HUDEP-2 (cell line): ENCODE results near the gene SRR.
A peak's percentile ranks its signal among the peaks of the same experiment; 100 is the strongest.

Experiments
- DNase-seq, 76 experiments: peaks; one replicate each; lab custom pipeline; 2025; ENCODE audit not compliant: unreplicated experiment in 76 of 76; lab: John Stamatoyannopoulos, UW

The SRR gene

GRCh38 chr17:2338315-2338657, 34.5 kb downstream of the SRR start:
- DNase-seq = no peak

DNA sequence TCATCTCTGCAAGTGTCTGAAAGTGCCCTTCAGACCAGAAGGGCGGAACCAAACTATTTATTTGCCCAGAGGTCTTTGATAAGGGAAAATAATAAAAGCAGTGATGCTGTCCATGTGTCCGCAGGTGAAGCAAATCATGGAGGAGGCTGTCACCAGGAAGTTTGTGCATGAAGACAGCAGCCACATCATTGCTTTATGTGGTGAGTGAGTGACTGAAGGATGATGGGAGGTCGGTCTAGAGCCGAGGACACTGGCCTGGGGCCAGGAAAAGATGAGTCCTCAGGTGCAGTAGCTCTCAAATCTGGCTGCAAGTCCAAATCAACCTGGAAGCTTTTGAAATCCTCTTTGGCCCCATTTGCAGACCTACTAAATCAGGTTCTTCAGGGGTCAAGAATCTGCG, 39.7 kb downstream of the SRR start:
- peak in 2 of 76 experiments; percentile 9 to 12 for DNase-seq

GRCh38 chr17:2344528-2344927, 40.8 kb downstream of the SRR start:
- no peak for DNase-seq

GRCh38 chr17:2346475-2346874, 42.7 kb downstream of the SRR start:
- no peak for DNase-seq

DNA sequence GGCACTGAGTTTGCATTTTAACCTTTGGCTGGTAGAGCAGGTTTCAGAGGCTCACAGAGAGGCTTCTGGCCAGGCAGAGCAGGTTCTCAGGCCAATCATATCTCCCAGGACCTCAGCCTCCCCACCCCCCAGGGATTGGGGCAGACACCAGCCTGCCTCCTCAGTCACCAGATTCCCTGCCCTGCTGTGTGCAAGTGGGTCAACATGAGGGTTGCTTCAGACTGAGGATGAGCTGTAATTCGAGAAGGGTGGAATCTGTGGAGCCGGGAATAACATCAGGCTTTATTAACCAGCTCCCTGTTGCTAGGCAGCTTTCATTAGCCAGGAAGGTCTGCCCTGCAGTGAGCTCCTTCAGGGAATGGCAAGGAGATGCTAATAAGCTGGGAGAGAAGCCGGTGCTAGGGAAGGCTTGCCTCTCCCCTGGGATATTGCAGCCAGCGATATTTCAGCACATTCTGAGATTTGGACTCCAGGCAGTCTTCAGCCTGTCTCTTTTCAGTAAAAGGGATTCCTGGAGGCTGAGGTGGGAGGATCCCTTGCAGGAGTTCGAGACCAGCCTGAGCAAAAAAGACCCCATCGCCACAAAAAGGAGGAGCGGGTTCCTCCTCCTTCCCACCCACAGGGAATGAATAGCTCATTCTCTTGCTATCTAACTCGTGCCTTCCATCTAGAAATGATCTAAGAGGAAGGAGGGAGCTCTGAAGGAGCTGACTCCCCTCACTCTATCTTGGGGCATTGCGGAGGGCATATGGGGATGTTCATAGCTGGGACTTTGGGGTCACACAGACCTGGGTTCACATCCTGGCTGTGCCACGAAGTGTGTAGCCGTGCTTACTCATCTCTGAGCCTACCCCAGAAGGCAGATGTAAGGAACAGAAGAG, 44.3 kb downstream of the SRR start:
- no peak for DNase-seq

GRCh38 chr17:2351269-2351668, 47.5 kb downstream of the SRR start:
- no peak for DNase-seq

DNA sequence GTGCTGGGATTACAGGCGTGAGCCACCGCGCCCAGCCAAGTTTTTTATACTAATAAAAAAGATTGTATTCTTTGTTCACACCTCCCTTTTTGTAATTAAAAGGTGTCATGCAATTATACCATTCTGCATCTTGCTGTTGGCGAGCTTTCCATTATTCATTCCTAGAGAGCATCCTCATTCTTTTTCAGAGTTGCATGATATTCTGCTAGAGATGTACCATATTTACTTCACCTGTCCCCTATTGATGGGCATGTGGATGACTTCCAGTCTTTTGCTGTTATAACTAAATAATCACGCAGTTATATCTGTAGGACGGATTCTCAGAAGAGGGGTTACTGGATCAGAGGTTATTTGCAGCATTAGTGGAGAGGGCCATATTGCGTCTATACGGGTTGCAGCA, 50.6 kb downstream of the SRR start:
- DNase-seq = no peak

DNA sequence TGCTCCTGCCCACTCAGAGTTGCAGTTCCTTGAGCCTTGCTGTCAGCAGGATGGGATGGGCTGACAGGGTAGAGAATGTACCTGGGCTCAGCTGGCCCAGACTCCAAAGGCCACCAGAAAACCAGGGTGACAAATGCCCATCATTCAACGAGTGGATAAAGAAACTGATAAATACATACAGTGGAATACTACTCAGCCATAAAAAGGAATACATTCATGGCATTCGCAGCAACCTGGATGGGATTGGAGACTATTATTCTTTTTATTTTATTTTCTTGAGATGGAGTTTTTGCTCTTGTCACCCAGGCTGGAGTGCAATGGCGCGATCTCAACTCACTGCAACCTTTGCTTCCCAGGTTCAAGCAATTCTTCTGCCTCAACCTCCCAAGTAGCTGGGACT, 53.5 kb downstream of the SRR start:
- DNase-seq = no peak

- no peak for DNase-seq
Measured at GRCh38 chr17:2357931-2358434, 54.2 kb downstream of the SRR start.

- DNase-seq = no peak
Measured at GRCh38 chr17:2361010-2361760, 57.4 kb downstream of the SRR start.

GRCh38 chr17:2362016-2362415, 58.3 kb downstream of the SRR start:
- DNase-seq = no peak

- DNase-seq = no peak
Measured at GRCh38 chr17:2362416-2362815, 58.7 kb downstream of the SRR start.

DNA sequence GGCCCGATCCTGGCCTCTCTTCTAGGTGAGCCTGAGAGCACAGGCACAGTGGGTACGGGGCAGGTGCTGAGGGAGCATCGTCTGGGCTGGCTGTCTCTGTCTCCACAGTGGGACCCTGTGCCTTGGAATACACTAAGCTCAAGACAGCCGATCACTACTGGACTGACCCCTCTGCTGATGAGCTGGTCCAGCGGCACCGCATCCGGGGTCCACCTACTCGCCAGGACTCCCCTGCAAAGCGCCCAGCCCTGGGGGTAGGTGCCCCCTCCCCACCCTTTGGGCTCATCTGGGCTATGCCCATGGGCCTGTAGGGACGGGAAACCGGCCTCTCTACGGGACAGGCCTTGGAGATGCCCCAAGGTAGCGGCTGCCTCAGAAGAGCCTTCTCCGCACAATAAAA, 59.1 kb downstream of the SRR start:
- no peak for DNase-seq

DNA sequence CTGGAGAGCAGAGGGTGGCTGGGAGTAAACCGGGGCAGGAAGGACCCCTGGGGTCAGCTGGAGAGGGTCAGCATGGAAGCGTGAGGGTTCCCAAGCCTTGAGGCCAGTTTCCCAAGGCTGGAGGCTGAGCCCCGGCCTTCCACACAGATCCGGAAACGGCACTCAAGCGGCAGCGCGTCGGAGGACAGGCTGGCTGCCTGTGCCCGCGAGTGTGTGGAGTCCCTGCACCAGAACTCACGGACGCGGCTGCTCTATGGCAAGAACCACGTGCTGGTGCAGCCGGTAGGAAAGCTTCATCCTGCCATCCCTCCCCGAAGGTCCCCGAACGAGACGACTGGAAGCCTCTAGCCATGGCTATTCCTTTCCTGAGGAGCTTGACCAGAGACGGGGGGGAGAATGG, 59.6 kb downstream of the SRR start:
- no peak for DNase-seq

GRCh38 chr17:2363851-2364762, 60.4 kb downstream of the SRR start:
- DNase-seq = no peak

DNA sequence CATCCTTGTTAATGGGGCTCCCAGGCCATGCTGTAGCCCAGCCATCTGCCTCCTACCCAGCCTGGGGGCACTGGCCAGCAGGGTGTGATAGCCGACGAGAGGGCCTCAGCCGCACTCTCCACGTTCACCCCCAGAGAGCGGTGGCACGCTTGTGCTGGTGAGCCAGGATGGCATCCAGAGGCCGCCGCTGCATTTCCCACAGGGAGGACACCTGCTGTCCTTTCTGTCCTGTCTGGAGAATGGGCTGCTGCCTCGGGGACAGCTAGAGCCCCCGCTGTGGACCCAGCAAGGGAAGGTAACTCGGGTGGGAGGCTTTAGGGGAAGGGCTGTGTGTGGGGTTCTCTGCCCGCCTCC, 61.0 kb downstream of the SRR start:
- no peak for DNase-seq

GRCh38 chr17:2365132-2365531, 61.4 kb downstream of the SRR start:
- no peak for DNase-seq

DNA sequence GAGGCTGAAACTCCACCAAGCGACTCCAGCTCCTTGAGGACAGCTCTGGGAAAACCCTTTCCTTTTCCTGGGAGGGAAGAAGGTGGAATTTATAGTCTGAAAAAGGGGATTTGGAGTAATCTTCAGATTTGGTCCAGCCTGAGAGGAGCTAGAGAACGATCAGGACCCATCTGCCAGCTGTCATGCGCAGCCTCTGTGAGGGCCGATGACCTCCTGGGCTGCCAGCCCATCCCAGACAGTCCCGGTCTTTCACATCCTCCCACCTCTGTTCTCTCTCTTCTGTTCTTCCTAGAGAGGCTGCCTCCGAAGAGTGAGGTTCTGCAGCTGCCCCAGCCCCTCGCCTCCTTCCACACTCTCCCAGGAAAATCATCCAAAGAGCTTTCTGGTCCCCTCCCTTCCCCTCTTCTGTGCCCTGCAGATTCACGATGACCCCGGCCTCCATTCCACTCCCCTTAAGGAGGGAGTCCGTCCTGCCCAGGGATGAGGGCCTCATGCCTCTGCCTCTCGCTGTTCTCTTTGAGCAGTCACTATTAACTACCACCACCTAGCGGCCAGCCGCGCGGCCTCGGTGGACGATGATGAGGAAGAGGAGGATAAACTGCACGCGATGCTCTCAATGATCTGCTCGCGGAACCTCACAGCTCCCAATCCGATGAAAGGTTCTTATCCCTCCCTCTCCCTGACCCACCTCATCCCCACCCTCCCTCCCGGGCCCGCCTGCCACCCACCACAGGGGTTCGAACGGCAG, 63.2 kb downstream of the SRR start:
- no peak for DNase-seq

DNA sequence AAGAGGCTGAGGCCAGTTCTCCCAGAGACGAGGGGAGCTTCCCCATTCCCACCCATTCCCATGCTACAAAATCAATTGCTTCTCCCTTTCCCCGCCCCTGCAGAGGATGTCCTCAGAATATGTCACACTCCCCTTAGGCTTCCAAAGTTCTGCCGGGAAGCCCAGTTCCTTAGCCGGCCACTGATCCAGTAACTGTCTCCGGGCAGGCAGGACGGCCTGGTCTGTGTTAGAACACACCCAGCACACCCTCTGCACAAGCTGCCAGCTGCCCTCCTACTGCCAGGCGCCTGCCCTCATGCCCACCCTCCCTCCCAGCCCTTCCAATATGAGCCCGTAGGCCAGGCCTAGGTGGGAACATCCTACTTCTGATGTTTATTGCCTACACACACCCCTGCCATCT, 64.6 kb downstream of the SRR start:
- no peak for DNase-seq

- DNase-seq = no peak
Measured at GRCh38 chr17:2369039-2369438, 65.3 kb downstream of the SRR start.
